DLD1 (cell line): ENCODE results near the gene MYADM.

Experiments used
- in situ Hi-C: cut with HindIII; loops from 2 replicates; pipeline ENCODE4 v1.10.0; 2017; ENCODE audit warnings: low sequenced_read_pairs

MYADM gene

GRCh38 chr19:53868091-53868891 lies 608 bp downstream of the MYADM start:
- in situ Hi-C loops: loop anchor here (25.0 kb wide), 1 partner anchor 169 kb away; no protein-coding TSS in a partner anchor

- in situ Hi-C loops: loop anchor here (25.0 kb wide), 1 partner anchor 168 kb away; no protein-coding TSS in a partner anchor
These were observed 1.5 kb downstream of the MYADM start for GRCh38 chr19:53868892-53869804.

GRCh38 chr19:53869805-53870484 lies 2.3 kb downstream of the MYADM start:
- in situ Hi-C loops: loop anchor here (25.0 kb wide), 1 partner anchor 167 kb away; no protein-coding TSS in a partner anchor

DNA sequence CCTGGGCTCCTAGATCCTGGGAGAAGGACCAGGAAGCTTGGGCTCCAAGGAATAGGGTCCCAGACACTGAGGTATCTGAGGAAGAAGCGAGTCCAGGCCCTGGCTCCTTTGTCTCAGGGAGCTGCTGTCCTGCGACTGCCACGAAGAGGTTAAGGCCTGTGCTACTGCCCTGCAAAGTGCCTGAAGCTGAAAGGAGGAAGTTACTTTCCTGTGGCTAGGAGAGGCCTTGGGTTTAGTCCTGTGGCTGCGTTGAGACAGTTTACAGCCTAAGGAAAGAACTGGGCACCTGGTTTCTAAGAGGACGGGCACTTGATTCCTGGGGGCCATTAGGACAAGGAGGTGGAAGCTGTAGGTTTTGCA lies 2.8 kb downstream of the MYADM start:
- in situ Hi-C loops: loop anchor here (25.0 kb wide), 1 partner anchor 167 kb away; no protein-coding TSS in a partner anchor

- in situ Hi-C loops: loop anchor here (25.0 kb wide), 1 partner anchor 166 kb away; no protein-coding TSS in a partner anchor
These were observed 3.8 kb downstream of the MYADM start for GRCh38 chr19:53871454-53871853.

DNA sequence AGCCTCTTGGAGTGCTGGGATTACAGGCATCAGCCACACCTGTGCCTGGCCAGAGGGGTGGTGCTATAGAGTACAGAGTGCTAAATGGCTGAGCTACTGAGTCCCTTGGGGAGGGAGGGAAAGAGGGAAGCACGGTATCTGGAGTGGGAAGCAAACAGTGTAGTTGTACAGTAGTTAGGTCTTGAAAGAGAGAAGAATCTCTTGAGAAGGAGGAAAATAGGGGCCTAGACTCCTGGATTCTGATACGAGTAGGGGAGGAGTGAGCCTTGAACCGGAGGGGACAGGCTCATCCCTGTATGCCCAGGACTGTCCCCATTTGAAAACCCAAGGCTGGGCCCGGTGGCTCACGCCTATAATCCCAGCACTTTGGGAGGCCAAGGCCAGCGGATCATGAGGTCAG lies 5.1 kb downstream of the MYADM start:
- in situ Hi-C loops: loop anchor here (25.0 kb wide), 1 partner anchor 165 kb away; no protein-coding TSS in a partner anchor

GRCh38 chr19:53873773-53874605 lies 6.3 kb downstream of the MYADM start:
- in situ Hi-C loops: loop anchor here (25.0 kb wide), 1 partner anchor 163 kb away; no protein-coding TSS in a partner anchor

DNA sequence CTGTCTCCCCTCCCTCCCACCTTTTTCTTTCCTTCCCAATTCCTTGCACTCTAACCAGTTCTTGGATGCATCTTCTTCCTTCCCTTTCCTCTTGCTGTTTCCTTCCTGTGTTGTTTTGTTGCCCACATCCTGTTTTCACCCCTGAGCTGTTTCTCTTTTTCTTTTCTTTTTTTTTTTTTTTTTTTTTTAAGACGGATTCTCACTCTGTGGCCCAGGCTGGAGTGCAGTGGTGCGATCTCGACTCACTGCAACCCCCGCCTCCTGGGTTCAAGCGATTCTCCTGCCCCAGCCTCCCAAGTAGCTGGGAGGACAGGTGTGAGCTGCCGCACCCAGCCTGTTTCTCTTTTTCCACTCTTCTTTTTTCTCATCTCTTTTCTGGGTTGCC lies 6.9 kb downstream of the MYADM start:
- in situ Hi-C loops: loop anchor here (25.0 kb wide), 1 partner anchor 163 kb away; no protein-coding TSS in a partner anchor

GRCh38 chr19:53875602-53876325 lies 8.1 kb downstream of the MYADM start:
- in situ Hi-C loops: no loop called here

DNA sequence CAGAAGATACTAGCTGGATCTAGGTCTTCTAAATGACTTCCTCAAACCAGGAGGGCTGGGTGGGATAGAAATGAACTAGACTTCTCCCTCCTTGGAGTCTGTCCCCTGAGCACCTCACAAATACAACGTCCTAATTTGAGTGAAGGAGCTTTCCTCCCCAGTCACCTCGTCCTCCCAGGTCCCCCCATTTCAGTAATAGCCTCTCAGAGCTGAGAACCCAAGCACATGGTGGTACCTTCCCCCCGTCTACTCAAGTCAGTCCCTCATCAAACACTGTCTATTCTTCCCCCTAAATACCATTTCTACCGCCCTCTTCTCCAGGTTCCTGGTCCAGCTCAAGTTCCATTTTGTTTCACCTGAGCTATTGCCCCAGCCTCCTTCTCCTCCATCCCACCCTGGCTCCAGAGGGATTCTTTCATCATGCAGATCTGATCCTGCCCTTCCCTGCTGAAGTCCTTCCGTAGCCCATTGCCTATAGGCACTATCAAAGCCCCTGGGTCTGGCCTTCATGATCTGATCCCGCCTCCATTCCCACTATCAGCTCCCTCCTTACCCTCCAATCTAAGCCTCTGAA lies 9.1 kb downstream of the MYADM start:
- in situ Hi-C loops: no loop called here

- in situ Hi-C loops: no loop called here
These were observed 9.7 kb downstream of the MYADM start for GRCh38 chr19:53877361-53877766.

GRCh38 chr19:53878776-53879139 lies 11.1 kb downstream of the MYADM start:
- in situ Hi-C loops: no loop called here

GRCh38 chr19:53879140-53880081 lies 11.7 kb downstream of the MYADM start:
- in situ Hi-C loops: no loop called here

- in situ Hi-C loops: no loop called here
These were observed 13.2 kb downstream of the MYADM start for GRCh38 chr19:53880711-53881481.

DNA sequence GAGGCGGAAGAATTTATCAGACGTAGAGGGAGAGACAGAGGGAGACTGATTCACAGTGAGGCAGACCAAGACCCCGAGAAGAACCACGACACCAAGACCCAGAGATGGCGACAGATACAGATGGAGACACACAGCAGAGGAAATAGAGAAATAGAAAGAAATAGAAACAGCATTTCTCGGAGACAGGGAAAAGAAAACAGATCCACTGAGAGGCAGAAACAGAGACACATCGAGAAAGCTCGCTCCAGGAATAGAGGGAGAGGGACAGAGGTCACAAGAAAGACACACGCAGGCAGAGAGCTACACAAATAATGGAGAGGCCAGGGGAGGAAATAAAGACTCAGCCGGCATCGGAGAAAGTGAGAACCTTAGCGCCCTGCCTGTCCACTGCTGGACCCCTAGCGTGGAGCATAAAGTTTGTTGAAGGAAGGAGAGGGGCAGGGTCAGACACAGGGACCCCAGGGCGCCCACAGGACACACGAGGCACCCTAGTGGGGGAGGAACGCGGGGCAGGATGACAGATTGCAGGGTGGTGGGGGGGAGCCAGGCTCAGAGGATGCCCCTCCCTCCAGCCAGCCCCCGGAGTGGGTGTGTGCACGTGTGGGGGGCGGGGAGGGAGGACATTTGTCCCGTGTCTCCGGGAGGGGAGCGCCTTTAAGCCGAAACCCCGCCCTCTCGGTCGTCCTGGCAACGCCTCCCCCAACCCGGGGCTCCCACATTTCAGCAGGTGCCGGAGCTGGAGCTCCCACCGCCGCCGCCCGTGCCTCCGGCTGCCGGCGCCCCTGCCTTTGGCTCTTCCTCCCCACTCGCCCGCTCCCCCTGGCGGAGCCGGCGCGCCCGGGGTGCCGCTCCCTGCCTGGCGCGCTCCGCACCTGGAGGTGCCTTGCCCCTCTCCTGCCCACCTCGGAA lies 14.1 kb downstream of the MYADM start, which contains the start of gene PRKCG:
Gene PRKCG (plus strand): TSS at position 716 of the 909 bp plus-strand sequence. CDS start 298 bp downstream, outside the sequence.
- in situ Hi-C loops: no loop called here
